Stimulated activated CD4-positive, alpha-beta T cell treated with anti-CD3 and anti-CD28 coated beads, Interleukin-15, amount 100 ng/mL, for 48 hours (primary cell): ENCODE data around the gene AFAP1L2.
"Not testable (repeated sequence)": the region's sequence is repeated elsewhere in the genome, so short reads cannot be mapped to it uniquely, and the experiment has no call there.

ENCODE experiments used
- DNase-seq, 2 donors: peaks; one replicate each; pipeline ENCODE4 v3.0.0-alpha.2; 2020; ENCODE audit warnings: low read depth in 2 of 2

AFAP1L2 gene

DNA sequence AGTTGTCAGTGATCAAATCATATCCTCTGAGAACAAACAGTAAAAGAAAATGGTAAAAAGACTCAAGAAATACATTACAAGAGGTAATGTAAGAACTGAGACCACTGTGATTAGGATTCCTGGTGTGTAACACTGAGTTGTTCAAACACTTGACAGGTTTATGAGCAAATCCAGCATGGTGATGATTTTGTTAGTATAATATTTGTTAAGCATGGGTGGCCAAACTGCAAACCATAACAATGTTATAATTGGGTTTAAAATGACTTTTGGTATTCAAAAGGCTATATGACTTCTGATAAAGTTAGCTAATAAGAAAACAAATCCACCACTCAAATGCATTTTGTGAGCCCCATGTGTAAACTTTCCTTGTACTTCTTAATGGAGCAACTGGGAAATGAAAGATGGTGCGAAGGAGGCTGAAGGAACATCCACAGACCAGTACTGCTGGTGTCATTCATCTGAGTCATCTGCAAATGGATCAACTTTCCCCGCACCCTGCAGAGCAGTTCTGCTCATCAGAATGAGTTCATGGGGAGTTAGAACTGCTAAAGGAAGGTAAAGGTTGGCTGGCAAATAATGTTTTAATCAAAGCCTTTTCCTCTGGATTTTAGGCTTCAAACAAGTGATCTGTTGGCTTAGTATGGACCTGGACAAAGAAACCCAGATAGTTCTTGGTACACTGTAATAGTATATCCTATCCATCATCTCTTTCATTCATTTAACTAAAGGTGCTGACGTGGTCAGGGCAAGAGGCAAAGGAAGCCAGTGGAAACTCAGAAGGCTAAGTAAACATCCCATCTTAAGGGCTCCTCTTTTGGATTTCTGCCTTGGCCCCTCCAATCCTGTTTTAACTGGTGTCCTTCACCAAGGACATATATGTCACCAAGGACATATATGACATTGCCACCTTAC is 45.0 kb downstream of the AFAP1L2 start:
- DNase-seq = no peak

- no peak for DNase-seq
Measured at GRCh38 chr10:114357515-114357996, 46.7 kb downstream of the AFAP1L2 start.

DNA sequence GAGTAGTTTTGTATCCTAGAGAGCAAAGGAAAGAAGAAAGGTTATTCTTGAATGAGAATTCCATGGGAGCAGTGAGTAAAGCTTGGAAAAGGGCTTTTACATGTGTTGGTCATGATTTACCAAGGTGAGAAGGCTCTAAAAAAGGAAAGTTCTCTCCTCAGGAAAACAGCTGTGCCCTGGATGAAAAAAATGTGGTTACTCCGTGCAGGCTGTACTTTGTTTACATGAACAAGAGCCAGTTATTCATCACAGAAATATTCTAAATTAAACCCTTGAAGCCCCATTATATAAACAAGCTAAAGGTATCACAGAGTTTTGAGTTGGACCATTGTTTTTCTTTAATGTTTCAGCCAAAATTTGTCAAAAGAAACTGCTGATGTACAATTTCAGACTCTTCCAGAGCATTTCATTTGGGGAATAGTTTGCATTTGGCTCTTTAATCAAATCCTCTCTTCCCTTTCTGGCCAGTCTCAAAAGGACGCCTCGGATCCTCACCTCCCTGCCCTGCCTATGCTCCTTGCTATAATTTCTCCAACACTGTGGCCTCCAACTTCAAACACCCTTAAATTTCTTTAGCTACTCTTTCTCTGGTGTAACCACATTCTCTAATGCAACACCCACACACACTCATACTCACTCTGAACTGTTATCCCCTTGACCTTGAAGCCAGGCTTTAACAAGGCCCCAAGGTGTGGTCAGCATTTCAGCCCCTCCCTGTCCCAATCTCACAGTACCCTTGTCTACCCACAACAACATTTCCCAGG is 47.4 kb downstream of the AFAP1L2 start:
- DNase-seq = no peak

GRCh38 chr10:114356126-114356525 is 48.2 kb downstream of the AFAP1L2 start:
- DNase-seq = no peak

- no peak for DNase-seq
Measured at GRCh38 chr10:114353383-114353782, 50.9 kb downstream of the AFAP1L2 start.

DNA sequence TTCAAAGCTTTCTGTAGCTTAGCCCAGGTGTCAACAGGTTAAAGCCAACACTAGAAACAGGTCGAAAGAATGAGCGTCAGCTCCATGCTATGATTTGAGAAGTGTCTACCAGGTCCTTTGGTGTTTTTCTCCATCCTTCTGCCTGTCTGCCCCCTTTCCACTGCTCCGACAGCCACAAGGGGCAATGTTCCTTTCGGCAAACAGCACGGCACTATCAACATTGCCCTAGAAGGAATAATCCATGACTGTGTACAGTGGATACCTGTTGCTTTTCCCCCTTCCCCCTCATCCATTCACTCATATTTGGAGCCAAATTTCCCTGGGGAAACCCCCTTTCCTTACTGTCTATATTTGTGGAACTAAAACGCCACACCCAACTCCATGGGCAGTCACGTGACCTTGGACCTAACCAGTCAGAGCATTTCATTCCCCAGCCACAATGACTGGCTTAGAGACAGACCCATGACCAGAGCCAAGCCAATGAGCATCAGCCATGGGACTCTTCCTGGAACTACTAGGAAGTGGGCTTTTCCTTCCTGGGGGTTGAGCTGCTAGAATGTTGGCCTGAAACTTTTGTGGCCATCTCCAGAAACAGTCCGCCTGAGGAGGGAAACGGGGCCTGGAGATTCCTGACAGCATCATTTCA is 51.5 kb downstream of the AFAP1L2 start:
- no peak for DNase-seq

DNA sequence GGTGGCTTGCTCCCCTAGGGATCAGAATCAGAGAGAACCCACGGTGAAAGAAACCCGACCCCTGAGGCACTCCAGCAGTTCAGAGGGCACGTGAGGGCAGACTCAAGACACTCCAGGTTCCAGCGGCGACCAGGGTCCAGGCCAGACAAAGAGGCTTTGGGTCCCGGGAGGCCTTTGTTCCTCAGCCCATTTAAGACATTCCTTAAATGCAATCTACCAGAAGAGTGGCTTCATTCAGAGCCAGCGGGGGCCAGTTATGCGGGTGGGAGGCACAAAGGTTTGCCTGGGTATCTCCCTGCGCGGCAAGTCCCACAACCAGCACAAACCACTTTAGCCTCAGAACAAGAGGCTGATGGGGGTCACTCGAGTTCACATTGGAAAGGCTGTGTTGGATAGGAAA is 53.6 kb downstream of the AFAP1L2 start:
- no peak for DNase-seq

DNA sequence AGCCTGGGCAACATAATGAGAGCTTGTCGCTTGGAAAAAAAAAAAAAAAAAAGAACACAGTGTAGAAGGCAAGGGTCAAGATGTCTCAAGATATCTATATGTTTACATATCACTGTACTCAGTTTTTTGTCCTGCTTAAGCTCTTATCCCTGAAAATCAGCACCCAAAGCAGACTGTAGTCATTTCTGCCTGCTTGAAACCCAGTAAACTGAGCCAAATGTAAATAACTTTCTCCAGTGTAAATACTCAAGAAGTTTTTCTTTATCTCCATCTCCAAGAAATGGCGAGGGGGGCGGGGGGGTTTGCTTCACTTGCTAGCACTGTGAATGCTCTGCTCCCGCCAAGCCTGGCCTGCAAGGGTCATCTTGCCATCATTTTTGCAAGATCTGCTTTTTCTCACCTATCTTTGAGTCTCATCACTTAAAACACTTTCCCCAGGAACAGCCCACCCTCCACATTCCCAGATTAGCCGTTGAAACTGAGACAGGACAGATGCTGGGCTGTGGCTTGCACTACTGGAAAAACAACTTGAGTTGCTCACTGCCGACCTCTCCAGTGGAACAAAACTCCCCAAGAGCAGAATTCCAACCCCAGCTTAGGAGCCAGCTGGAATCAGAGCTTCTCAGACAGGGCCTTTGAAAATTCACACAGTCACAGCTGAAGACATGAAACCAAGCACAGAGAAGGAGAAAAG is 54.6 kb downstream of the AFAP1L2 start:
- no peak for DNase-seq

DNA sequence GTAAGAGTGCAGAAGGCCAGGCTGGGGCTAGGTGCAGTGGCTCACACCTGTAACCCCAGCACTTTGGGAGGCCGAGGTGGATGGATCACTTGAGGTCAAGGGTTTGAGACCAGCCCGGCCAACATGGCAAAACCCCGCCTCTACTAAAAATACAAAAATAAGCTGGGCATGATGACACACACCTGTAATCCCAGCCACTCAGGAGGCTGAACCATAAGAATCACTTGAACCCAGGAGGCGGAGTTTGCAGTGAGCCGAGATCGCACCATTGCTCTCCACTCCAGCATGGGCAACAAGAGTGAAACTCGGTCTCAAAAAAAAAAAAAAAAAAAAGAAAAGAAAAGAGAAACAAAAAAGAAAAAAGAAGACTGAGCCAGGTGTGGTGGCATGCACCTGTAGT is 55.2 kb downstream of the AFAP1L2 start:
- DNase-seq = not testable (repeated sequence)

DNA sequence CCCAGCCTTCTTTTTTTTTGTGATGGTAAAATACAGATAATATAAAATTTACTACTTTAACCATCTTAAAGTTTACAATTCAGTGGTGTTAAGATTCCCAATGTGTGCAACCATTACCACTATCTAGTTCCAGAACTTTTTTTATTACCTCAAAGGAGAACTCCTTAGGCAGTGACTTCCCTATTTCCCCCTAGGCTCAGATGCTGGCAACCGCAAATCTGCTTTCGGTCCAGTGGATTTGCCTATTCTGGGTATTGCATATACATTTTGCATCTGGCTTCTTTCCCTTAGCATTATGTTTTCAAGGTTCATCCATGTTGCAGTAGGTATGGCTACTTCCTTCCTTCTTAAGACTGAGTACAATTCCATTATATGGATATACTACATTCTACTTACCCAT is 56.5 kb downstream of the AFAP1L2 start:
- no peak for DNase-seq

GRCh38 chr10:114347241-114347640 is 57.1 kb downstream of the AFAP1L2 start:
- no peak for DNase-seq

GRCh38 chr10:114346176-114347031 is 57.9 kb downstream of the AFAP1L2 start:
- no peak for DNase-seq

- DNase-seq = no peak
Measured at GRCh38 chr10:114345701-114346100, 58.6 kb downstream of the AFAP1L2 start.

GRCh38 chr10:114343623-114344505 is 60.4 kb downstream of the AFAP1L2 start:
- DNase-seq = no peak

DNA sequence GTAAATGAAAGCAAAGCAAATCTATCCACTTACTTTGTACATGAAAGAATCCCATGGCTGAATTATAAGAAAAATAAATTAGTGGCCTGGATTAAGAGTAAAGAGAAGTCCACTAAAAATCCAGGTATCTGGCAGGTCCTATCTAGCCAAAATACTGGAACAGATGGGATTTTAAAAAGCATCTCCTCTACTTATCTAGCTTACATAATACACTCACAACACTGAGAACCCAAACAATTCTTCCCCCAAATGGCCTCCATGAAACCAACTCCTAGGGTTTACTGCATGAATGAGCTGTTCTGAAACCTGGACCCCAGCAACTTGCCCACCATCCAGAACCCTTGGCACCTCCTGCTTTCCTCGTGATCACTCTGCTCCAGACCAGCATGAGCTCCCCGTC is 61.3 kb downstream of the AFAP1L2 start:
- no peak for DNase-seq

DNA sequence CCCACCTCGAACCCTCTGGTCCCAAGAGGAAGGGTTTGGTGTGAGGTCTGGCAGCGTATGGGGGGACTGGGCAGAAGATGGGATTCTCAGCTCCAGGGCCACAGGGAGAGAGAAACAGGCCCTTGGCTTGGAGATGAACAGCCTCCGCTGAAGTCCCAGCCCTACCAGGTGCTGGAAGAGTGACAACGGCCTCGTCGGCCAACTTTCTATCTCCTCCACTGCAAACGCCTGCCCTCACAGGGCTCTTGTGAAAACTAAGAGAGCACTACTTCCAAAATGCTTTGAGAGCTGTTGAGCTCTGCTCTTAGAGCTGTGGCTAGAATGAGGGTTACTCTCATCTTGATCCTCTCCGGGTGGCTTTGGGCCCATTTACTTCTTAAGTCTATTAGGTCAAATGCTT is 63.5 kb downstream of the AFAP1L2 start:
- no peak for DNase-seq

- DNase-seq = no peak
Measured at GRCh38 chr10:114337510-114338462, 66.5 kb downstream of the AFAP1L2 start.

DNA sequence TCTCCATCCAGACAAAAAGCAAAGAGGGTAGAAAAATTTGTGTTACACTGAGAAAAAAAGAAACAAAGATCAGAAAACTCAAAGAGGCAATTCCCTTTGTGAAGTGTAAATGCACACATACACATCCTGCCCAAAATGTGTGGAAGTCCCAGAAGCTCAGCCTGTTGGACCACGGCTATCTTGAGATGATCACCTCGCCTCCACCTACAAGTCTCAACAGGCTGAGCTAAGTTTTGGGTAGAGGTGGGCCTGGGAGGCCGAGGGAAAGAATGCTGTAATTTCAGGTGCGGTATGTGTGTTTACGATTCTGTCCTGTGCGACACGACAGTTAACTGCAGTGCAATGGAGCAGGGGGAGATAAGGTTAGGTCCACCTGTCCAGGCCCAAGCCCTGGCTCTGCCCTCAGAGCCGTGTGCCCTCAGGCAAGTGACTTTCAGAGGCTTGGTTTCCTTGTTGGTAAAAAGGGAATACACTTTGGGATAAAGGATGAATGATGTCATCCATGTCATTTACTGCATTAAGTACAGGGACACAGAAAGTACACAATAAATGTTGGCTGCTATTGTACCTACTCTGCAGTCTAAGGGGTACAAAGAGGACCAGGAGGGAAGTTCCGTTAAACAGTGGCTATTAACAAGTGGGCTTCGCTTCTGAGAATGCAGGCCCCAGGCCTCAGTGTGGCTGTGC is 67.3 kb downstream of the AFAP1L2 start:
- no peak for DNase-seq
